ENCODE data around the gene MYRF.

The MYRF gene

DNA sequence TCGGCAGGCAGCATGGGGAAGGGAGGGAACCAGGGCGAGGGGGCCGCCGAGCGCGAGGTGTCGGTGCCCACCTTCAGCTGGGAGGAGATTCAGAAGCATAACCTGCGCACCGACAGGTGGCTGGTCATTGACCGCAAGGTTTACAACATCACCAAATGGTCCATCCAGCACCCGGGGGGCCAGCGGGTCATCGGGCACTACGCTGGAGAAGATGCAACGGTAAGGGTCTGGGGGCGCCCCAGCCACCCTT is 75.9 kb downstream of the MYRF start:
- no peak for DNase-seq

GRCh38 chr11:61828629-61829407 is 76.4 kb downstream of the MYRF start:
- DNase-seq: peak; percentile 79

GRCh38 chr11:61829806-61830205 is 77.4 kb downstream of the MYRF start:
- no peak for DNase-seq

DNA sequence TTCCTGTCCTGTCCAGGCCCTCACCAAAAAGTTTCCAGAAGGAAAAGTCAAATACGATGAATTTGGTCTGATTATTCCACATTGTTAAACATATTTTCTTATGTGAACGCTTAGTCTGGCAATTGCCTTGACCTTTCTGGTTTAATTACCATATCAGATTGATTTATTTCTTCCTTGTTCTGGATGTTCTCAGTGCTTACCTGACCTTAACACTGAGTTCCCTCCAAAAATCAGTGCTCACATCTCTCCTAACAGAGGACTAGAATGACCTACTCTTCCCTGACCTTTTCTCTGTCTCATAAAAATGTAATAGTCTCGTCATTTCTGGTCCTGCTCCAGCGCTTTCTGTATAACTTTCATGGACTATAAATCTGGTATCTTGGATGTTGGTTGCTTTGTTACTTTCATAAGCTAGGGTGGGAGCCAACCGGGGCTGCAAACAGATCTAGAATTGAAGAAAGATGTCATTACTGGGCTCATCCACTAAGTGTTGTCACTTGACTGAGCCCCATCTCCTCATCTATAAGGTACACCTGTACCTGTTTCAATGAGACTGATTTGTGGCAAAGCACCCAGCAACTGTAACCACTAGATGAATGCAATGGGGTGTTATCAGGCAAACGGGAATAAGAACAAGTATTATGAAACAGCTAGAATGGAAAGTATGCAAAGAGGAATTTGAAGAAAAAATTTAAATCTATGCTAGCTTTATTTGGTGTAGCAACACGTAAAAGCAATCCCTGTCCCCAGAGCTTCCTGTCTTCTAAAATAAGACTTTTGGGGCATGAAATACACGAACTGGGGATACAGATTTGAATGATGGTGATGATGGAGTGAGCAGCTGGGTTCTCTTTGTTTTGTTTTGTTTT is 78.0 kb downstream of the MYRF start:
- DNase-seq: peak; percentile 14

GRCh38 chr11:61832207-61832606 is 79.8 kb downstream of the MYRF start:
- no peak for DNase-seq

DNA sequence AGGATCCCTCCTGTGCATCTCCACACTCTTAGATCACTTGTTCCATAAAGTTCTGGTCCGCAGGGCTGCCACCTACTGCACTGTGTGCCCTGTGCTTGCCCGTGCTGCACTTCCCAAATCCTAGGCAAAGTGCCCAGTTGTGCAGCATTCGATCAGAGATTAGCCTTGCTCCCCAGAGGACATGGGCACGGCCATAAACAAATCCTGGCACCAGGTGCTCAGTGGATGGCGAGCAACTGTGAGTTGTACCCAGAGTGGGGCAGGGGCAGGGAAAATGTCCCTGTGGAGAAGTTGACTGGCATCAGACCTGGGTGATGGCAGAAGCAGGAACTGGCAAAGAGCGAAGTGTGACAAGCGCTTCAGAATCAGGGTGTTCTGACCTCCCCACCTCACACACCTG is 80.3 kb downstream of the MYRF start:
- DNase-seq: peak; percentile 20

DNA sequence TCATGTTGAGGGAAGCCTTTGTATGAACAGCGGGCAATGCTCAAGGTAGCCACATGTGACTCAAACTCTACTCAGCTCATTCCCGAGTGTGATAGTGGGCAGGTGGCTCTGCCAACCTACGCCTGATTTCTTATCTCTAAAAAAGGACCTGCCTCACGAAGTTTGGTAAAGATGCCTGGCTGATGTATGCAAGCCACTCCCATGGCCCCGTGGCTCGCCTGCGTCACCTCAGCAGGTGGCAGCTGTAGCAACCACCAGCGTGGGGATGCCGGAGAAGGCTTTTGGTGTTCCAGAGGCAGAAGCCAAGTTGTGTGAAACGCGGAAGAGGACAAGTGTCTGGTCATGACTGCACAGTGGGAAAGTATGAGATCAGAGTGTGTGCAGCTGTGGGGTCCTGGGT is 81.0 kb downstream of the MYRF start:
- no peak for DNase-seq

DNA sequence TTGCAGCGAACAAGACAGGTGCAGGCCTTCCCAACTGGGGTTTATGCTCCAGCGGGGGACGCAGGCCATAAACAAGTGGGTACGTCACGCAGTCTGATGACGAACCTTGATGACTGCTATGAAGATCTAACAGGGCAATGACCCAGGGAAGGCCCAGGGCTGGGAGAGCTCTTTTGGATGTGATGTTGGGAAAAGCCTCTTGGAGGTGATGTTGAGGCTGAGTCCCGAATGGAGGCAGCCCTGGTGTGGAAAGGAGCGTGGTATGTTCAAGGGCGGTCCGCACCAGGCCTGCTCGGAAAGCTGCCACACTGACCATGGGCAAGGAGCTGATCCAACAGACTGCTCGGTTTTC is 81.5 kb downstream of the MYRF start:
- no peak for DNase-seq

DNA sequence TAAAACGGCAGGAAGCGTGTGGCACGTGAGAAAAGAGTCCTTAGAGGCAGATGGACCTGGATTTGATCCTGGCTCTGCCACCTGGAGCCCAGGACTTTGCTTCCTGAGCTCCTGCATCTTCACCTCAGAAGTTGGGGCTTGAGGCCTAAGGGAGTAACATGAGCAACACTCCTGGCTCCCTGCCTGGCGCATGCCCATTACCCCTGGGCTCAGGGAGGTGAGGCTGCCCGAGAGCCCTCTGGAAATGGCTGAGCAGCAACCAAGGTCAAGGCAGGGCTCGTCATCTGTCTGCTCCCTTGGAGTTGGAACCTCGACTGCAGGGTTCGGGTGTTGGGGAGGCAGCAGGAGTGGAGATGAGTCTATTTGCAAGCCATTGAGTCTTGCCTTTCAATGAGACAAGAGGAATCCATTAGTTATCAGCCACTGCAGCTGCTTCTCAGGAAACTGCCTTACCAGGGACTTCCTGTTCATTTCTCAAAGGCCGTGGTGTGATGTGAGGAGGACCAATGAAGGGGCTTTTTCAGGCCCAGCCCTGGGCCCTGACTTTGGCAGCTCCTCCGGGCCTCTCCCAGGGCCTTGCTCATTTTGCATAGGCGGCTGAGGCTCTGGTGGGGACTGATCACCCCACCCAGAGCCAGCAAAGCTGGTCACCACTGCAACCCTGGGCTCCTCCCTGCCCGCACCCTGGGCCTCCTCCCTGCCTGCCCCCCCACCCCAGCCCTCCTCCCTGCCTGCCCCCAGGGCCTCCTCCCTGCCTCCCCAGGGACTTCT is 82.0 kb downstream of the MYRF start:
- DNase-seq: peak; percentile 55

DNA sequence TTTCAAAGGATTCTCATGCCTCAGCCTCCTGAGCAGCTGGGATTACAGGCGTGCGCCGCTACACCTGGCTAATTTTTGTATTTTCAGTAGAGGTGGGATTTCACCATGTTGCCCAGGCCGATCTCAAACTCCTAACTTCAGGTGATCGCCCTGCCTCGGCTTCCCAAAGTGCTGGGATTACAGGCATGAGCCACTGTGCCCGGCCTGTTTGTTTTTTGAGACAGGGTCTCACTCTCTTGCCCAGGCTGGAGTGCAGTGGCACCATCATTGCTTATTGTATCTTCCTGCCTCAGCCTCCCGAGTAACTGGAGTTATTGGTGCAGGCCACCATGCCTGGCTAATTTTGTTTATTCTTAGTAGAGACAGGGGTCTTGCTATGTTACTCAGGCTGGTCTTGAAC is 83.8 kb downstream of the MYRF start:
- DNase-seq: no peak

DNA sequence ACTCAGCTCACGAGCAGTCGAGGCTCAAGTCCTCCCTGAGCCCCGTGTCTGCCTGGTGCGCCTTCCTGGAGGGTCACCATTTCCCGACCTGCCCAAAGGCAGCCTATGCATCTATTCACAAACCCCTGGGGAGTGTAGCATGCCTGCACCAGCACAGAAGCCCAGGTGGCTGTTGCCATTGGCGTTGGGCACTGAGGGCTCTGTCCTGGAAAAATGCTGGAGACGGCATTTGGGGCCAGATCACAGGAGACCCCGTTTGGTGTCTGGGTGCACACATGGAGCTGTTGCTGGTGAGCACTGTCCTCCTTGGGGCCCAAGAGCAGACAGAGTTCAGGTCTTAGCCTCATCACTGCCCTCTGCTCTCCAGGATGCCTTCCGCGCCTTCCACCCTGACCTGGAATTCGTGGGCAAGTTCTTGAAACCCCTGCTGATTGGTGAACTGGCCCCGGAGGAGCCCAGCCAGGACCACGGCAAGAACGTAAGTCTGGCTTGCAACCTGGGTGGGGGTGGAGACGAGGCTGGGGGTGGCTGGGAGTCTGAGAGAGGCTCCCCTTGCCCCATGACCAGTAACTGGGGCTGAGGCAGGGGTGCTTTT is 85.1 kb downstream of the MYRF start:
- no peak for DNase-seq

Measured in NCI-H69 (cell line).